ENCODE data around the gene LHCGR.

DNA sequence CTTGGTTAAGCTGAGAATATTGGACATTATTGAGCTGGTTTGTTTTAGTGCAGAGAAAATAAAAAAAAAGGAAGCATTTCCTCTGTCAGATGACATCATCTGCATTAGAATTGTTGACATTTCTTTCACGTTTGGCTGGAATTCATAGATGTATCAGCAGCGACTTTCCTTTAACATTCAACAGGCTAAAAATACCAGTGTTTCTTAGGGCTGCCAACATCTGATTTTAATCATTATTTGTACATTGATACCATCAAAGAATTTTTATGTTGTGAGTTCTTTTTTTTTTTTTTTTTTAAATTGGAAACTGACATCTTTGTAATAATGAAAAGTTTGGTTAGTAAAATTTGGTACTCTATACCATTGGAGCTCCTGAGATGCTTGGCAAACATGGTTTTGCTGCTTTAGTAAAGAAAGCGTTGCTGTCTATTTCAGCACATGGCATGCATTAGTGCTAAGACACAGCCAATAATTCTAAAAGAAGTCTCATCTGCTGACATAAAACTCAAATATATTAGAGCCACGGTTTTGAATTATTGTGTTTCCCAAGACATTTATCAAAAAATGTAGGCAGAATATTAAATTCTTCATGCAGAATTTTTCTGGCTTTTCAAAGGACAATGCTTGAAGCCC lies 104.2 kb downstream of the LHCGR start:
- TF ChIP-seq POLR2AphosphoS5 (IDR thresholded peaks at IDR 0.05; ENCODE audit: low read depth, low read length): no peak
- TF ChIP-seq, protein P1, sequence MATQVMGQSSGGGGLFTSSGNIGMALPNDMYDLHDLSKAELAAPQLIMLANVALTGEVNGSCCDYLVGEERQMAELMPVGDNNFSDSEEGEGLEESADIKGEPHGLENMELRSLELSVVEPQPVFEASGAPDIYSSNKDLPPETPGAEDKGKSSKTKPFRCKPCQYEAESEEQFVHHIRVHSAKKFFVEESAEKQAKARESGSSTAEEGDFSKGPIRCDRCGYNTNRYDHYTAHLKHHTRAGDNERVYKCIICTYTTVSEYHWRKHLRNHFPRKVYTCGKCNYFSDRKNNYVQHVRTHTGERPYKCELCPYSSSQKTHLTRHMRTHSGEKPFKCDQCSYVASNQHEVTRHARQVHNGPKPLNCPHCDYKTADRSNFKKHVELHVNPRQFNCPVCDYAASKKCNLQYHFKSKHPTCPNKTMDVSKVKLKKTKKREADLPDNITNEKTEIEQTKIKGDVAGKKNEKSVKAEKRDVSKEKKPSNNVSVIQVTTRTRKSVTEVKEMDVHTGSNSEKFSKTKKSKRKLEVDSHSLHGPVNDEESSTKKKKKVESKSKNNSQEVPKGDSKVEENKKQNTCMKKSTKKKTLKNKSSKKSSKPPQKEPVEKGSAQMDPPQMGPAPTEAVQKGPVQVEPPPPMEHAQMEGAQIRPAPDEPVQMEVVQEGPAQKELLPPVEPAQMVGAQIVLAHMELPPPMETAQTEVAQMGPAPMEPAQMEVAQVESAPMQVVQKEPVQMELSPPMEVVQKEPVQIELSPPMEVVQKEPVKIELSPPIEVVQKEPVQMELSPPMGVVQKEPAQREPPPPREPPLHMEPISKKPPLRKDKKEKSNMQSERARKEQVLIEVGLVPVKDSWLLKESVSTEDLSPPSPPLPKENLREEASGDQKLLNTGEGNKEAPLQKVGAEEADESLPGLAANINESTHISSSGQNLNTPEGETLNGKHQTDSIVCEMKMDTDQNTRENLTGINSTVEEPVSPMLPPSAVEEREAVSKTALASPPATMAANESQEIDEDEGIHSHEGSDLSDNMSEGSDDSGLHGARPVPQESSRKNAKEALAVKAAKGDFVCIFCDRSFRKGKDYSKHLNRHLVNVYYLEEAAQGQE (IDR thresholded peaks at IDR 0.05; ENCODE audit: insufficient read depth in 1 of 2, low read depth in 2 of 2, low read length in 2 of 2): no peak
- no peak for TF ChIP-seq SIN3A (IDR thresholded peaks at IDR 0.05; ENCODE audit: borderline replicate concordance, insufficient read depth, low read length)
- TF ChIP-seq TAF1 (IDR thresholded peaks at IDR 0.05; ENCODE audit: borderline replicate concordance, insufficient read depth, low read length): no peak
- no peak for TF ChIP-seq FOXP2 (optimal IDR thresholded peaks at IDR 0.05; ENCODE audit: borderline replicate concordance, extremely low read depth, extremely low read length, insufficient read depth)

All from PFSK-1 (cell line).